8988T (cell line): ENCODE measurements around the gene ACVR2A.

Source experiments
- DNase-seq: peaks from one replicate; pipeline ENCODE4 v3.0.0; 2011

Gene ACVR2A

GRCh38 chr2:147927053-147927588 is 82.3 kb downstream of the ACVR2A start:
- no peak for DNase-seq

DNA sequence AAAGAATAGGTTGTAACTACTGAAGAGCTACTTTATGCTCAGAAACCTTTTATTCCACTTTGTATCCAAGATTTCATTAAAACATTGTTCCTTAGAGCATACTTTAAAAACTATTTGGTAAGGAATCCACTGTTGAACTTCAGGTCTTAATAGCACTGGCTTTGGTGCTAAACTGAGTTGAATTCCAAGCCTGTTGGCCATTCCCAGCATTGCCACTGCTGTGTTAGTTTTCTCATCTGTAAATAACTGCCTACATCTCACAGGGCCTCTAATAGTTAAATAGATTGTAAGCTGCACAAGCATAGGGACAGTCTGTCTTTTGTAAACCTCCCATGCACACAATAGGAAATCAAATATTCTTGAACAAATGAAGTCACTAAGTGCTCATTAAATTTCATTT is 89.1 kb downstream of the ACVR2A start:
- DNase-seq: no peak

GRCh38 chr2:147934881-147935620 is 90.2 kb downstream of the ACVR2A start:
- DNase-seq: no peak

DNA sequence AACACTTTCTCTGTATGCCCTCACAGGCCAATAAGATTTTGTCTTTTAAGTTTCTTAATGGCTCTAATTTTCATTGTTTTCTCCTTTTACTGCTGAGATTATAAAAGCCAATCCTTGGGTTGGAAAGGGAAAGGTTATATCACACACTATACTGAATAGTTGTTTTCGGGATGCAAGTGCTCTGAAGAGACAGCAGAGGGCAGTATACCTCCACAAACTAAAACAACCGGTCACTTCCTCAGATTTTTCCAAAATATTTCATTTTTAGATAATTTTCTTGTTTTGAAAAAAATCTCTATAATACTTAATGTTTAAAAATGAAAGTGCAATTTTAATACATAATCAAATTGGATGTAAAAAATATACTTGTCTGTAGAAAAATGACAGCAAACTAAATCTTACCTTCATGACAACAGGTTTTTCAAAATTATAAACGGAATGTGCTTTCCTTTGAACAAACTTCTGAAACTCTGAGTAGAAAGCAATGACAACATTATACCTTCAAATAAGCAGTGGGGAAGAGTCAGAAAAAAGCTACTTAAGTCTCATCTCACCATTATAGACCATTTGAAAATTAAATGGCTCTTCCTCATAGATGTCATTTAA is 93.0 kb downstream of the ACVR2A start:
- no peak for DNase-seq

DNA sequence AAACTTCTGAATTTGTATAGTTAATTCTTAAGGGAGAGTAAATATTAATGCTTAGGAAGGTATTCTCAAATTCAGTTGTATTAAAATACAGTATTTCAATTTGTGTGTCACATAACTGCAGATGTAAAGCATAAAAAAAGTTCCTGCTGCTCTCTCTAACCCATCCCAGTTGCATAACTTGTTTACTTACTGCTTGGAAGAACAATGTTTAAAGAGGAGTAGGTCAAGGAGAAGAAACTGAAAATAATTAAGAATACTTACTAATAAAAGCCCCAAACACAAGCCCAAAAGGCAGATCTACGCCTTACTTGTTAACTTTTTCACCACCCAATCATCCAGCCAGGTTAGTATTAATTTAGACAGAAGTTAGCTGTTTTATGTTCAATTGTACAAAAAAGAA is 94.5 kb downstream of the ACVR2A start:
- DNase-seq: no peak

DNA sequence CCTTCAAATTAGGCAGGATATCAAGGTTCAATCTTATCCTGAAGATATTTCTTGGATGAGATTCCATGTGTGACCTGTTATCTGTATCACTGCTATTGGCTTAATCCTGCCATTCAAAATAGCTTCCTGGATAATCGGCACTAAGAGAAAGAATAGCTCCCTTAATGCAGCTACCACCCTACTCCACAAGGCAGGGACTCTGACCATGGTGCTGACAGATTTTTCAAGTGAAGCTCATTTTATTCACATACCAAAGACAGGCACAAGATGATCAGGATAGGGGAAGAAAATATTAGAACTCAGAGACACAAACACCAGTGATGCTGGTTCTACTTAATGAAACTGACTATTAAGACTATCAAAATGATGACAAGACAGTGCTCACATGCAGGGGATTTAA is 100.8 kb downstream of the ACVR2A start:
- DNase-seq: no peak

DNA sequence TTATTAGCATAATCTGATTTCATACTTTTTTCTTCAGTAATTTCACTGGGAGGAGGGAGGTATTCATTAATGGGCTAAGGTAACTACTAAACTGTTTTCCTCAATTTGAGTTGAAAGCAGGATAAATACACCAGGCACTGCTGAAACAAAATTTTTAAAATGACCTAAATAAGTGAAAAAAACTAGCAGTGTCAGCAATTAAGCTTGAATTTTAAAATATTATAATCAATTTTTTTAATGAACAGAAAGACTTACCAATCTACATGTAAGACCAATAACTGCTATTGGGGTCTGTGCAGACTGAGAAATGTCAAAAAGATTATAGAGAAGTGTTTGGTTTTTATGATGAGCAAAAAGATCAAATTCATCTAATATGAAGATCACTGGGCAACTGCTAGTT is 107.3 kb downstream of the ACVR2A start:
- DNase-seq: no peak

GRCh38 chr2:147968571-147968970 is 123.7 kb downstream of the ACVR2A start:
- no peak for DNase-seq

DNA sequence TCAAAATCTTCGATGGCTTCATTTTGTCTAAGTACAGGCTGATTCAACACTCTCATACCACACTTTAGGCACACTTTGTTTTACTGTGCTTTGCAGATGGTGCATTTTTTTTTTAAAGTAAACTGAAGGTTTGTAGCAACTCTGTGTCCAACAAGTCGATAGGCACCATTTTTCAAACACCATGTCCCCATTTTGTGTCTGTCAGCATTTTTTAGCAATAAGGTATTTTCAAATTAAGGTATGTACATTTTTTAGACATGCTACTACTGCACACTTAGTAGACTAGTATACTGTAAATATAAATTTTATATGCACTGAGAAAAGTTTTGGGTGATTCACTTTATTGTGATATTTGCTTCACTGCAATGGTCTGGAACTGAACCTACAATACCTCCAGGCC is 131.3 kb downstream of the ACVR2A start:
- no peak for DNase-seq

DNA sequence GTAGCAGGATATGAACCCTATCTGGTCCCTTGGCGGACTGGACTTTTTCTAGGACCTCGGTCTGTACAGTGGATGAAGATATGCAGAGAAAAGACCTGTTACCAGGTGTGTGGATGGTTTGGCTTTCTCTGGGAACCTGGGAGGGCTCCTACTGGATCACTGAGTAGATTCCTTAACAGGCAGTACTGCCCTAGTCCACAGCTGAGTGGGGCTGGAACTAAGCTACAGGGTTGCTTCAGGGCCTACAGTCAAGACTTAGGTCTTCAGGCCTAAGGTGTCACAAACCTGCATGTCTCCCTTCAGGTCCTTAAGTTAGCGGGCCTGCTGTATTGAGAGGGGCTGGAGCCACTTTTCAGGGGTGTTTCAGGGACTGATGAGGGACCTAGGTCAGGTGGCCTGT is 132.8 kb downstream of the ACVR2A start:
- DNase-seq: no peak
